DND-41 (cell line): ENCODE data around the gene RBM20.

Source experiments
- ATAC-seq: fragments of 200-7000 bp; cut with Tn5 transposase; 3 replicates; pipeline ENCODE4 v1.9.1; 2021; ENCODE audit warnings: low read depth; ENCODE audit not compliant: insufficient read depth
- DNase-seq: peaks from one replicate; pipeline ENCODE4 v3.0.0-alpha.2; 2020
- H2AFZ ChIP-seq: 2 replicates; pipeline ENCODE4 v1.6.0; 2012; ENCODE audit warnings: low read depth, low read length
- H3K27ac ChIP-seq: 2 replicates; pipeline ENCODE4 v1.5.1; 2012; ENCODE audit warnings: low read length, inconsistent platforms
- H3K27me3 ChIP-seq: fragments of 200-600 bp; sonication (generic); 2 replicates; pipeline ENCODE4 v1.6.0; 2012; ENCODE audit warnings: low read length, mild to moderate bottlenecking, inconsistent platforms; ENCODE audit not compliant: insufficient read depth, poor library complexity
- H3K36me3 ChIP-seq: 2 replicates; pipeline ENCODE4 v1.5.1; 2012; ENCODE audit warnings: low read length, inconsistent platforms; ENCODE audit not compliant: insufficient read depth
- H3K4me1 ChIP-seq: 2 replicates; pipeline ENCODE4 v1.5.1; 2012; ENCODE audit warnings: mild to moderate bottlenecking, low read length; ENCODE audit not compliant: insufficient read depth
- H3K4me2 ChIP-seq: 2 replicates; pipeline ENCODE4 v1.6.0; 2012; ENCODE audit warnings: mild to moderate bottlenecking, moderate library complexity, low read length, inconsistent platforms; ENCODE audit not compliant: insufficient read depth
- H3K4me3 ChIP-seq, 2 experiments: fragments of 200-600 bp in 1 of 2; shearing (Covaris generic) in 1 of 2; 2 replicates each; pipeline ENCODE4 v1.5.1; 2012 to 2016; ENCODE audit warnings: inconsistent platforms in 2 of 2, low read length in 2 of 2, mild to moderate bottlenecking in 2 of 2, low read depth in 1 of 2, moderate library complexity in 1 of 2
- H3K79me2 ChIP-seq: 2 replicates; pipeline ENCODE4 v1.6.0; 2012; ENCODE audit warnings: low read length, inconsistent platforms; ENCODE audit not compliant: insufficient read depth
- H3K9ac ChIP-seq: 2 replicates; pipeline ENCODE4 v1.6.0; 2012; ENCODE audit warnings: low read depth, mild to moderate bottlenecking, inconsistent platforms, low read length, moderate library complexity
- H3K9me3 ChIP-seq: 2 replicates; pipeline ENCODE4 v1.5.1; 2012; ENCODE audit warnings: low read length, moderate library complexity, mild to moderate bottlenecking, inconsistent platforms; ENCODE audit not compliant: insufficient read depth, severe bottlenecking
- H4K20me1 ChIP-seq: 2 replicates; pipeline ENCODE4 v1.6.0; 2012; ENCODE audit warnings: low read length; ENCODE audit not compliant: insufficient read depth
- EZH2 ChIP-seq: IDR thresholded peaks from 3 replicates; pipeline ENCODE4 v1.6.1; 2012; ENCODE audit warnings: borderline replicate concordance, low read depth, mild to moderate bottlenecking, moderate library complexity, low read length, inconsistent platforms; ENCODE audit not compliant: severe bottlenecking
- TF ChIP-seq, protein P1 (sequence below): IDR thresholded peaks from 2 replicates; pipeline ENCODE4 v1.5.1; 2012; ENCODE audit warnings: borderline replicate concordance, low read length, moderate library complexity, mild to moderate bottlenecking; ENCODE audit not compliant: poor library complexity, severe bottlenecking; ENCODE audit errors: extremely low read depth

Gene RBM20

DNA sequence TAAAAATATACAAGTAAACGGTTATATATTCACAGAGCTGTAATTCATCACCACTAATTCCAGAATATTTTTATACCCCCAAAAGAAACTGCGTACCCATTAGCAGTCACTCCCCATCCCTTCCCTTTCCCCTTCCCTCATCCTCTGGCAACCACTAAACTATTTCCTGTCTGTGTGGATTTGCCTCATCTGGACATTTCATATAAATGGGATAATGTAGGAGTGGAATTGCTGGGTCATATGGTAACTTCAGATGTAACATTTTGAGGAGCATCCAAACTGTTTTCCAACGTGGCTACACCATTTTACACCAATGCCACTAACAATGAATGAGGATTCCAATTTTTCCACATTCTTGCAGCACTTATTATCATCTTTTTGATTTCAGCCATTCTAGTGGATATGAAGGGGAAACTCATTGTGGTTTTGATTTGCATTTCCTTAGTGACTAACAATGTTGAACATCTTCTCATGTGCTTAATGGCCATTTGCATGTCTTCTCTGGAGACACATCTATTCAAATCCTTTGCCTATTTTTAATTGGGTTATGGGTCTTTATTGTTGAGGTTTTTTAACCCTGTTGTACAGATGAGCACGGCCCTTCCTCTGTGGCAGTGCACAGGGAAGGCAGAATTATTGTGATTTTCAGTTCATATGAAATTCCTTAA, 79.2 kb downstream of the RBM20 start:
- Histone ChIP-seq H3K27me3 (no peaks in the 10 kb centered on the region), H3K9me3 (no peaks in the 10 kb centered on the region), H3K9ac (no peak overlapping the region), H3K4me1 (no peaks in the 10 kb centered on the region), H4K20me1 (no peaks in the 10 kb centered on the region), H2AFZ (no peak overlapping the region), H3K36me3 (no peaks in the 10 kb centered on the region), H3K4me3 (no peak overlapping the region), H3K4me2 (no peak overlapping the region), H3K79me2 (no peaks in the 10 kb centered on the region), H3K27ac (no peak overlapping the region)
- ATAC-seq (no peak), DNase-seq (no peak)
- TF ChIP-seq EZH2, result no peak
- TF ChIP-seq, protein P1, sequence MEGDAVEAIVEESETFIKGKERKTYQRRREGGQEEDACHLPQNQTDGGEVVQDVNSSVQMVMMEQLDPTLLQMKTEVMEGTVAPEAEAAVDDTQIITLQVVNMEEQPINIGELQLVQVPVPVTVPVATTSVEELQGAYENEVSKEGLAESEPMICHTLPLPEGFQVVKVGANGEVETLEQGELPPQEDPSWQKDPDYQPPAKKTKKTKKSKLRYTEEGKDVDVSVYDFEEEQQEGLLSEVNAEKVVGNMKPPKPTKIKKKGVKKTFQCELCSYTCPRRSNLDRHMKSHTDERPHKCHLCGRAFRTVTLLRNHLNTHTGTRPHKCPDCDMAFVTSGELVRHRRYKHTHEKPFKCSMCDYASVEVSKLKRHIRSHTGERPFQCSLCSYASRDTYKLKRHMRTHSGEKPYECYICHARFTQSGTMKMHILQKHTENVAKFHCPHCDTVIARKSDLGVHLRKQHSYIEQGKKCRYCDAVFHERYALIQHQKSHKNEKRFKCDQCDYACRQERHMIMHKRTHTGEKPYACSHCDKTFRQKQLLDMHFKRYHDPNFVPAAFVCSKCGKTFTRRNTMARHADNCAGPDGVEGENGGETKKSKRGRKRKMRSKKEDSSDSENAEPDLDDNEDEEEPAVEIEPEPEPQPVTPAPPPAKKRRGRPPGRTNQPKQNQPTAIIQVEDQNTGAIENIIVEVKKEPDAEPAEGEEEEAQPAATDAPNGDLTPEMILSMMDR, result no peak

DNA sequence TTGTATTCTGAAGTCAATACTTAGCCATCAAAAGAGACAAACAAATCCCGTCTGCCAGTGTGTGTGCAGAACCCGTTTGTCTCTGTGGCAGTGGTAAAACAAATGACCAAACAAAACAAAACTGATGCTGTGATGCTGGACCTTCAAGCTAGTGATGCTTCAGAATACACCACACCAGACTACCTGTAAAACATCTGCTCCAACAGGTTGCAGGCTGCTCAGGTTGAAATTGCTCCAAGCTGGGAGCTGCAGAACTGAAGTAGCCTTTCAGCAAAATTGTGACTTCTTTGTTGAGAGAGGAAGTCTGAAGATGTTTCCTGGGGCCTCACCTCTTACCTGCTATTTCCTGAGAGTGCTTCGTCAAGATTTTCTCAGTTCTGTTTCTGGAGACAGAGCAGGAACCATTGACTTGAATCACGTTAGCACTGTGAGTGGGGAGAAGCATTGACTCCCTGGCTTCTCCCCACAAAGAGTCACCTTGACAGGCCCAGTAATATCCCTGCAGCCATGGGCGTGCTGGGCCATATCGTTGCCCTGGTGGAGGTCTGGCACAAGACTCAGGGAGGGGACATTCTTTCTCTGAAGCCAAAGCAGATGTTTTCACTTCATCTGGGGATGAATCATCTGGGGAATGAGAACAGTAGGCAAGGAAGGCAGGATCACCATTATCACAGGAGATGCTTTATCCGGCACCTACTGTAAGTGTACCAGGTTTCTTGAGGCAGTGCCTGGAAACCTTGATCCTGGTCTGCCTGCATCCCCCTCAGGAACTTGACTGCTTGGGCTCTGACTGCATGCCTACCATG, 80.2 kb downstream of the RBM20 start:
- Histone ChIP-seq H3K36me3 (no peaks in the 10 kb centered on the region), H3K4me2 (no peak overlapping the region), H3K79me2 (no peaks in the 10 kb centered on the region), H3K27me3 (no peaks in the 10 kb centered on the region), H2AFZ (no peak overlapping the region), H3K4me3 (no peak overlapping the region), H3K9ac (no peak overlapping the region), H3K9me3 (no peaks in the 10 kb centered on the region), H3K4me1 (no peaks in the 10 kb centered on the region), H3K27ac (no peak overlapping the region), H4K20me1 (no peaks in the 10 kb centered on the region)
- no peak for DNase-seq
- no peak for ATAC-seq
- no peak for TF ChIP-seq EZH2
- TF ChIP-seq, protein P1, result no peak

DNA sequence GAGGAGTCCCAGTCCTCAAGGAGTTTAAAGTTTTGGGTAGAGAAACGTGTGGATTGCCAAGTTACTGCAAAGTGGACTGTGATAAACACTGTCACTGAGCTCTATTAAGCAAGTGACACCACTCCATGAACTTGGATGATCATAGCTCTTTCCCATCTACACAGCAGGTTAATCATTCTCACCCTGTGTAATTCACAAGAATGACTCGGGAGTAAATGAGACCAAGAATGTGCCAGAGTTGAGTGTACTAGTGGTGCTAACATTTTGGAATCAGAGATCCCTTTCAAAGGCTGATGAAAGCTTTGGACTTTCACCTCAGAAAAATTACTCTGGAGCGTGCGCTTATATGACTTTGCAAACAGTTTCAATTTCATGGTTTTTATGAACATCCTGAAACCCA, 80.8 kb downstream of the RBM20 start:
- Histone ChIP-seq H3K9me3 (no peaks in the 10 kb centered on the region), H3K36me3 (no peaks in the 10 kb centered on the region), H2AFZ (no peak overlapping the region), H3K27ac (no peak overlapping the region), H3K79me2 (no peaks in the 10 kb centered on the region), H3K4me2 (no peak overlapping the region), H3K4me1 (no peaks in the 10 kb centered on the region), H3K27me3 (no peaks in the 10 kb centered on the region), H3K4me3 (no peak overlapping the region), H4K20me1 (no peaks in the 10 kb centered on the region), H3K9ac (no peak overlapping the region)
- TF ChIP-seq, protein P1, result no peak
- ATAC-seq, result no peak
- no peak for DNase-seq
